Embryonic facial prominence (tissue), 1 donor: Measurements from ENCODE around the gene DNAI4.
"Not testable (repeated sequence)": the region's sequence is repeated elsewhere in the genome, so short reads cannot be mapped to it uniquely, and the experiment has no call there.

Experiments used
- DNase-seq: peaks from one replicate; pipeline ENCODE4 v3.0.0-alpha.2; 2016; ENCODE audit errors: extremely low spot score

The DNAI4 gene

DNA sequence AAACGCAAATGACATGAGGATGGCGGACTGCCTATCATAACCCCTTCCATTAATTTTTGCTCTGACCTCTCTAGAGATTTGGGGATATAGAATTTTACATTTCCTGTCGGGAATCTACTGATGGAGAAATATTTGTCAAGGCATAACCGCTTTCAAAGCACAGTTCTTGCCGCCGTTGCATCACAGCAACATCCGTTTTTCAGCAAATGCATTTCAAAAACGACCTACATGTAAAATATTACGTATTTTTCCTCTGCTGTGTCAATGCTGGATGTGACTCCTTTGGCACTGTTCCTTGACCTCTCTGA is 5.0 kb upstream of the DNAI4 start:
- no peak for DNase-seq

DNA sequence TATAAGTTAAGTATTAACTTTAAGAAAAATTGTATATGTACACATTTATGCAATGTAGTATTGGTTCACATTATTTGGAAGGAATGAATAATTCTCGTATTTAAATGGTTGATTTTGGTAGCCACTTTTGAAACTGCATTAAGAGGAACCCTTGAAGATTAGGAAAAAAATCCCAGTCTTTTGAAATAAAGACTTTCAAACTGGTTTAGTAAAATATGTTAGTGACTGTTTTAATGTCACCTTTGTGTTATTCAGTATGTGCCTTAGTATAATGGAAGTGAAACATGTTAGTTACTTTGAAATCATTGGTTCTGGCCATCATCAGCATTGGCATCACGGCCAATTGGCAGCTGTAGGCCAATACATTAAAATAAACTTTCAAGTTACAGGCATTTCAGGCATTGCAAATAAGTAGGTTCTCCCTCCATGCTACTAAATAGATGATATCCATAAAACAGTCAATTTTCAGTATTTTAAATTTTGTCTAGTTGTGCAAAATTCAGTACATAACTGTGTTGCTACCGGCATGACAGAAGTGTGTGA is 4.6 kb upstream of the DNAI4 start:
- DNase-seq: no peak

DNA sequence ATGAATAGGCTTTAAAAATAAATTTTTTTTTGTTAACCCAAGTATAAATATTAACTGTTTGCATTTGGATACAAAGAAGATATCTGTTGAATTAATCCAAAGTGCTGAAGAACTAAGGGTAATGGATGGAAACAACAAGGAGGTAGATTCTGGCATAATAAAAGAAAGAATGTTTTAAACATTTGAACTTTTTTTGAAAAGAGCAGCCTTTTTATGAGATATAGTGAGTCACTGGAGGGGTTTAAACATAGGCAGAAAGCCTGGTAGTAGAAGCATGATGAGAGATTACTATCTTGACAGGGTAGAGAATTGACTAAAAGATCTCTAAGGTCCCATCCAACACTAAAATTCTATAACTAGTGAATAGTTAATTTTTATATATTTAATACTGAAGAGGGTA is 2.9 kb upstream of the DNAI4 start:
- DNase-seq: no peak

DNA sequence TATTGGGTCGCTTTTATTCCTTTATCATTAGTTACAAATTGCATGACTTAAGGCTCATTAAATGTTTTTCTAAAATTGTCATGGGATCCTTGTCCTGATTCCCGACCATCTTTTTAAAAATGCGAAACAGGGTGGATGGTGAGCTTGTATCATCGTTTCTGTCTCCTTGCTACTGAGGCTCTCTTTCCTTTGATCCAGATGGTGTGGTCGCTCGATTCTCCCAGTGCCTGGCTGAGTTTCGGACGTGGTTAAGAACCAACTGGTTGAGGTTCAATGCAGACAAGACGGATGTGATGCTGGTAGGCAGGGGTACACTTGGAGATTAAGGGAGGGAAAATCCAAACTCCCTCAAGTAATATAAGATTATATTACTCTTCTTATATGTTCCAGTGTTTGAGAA is 1.3 kb upstream of the DNAI4 start:
- DNase-seq: no peak

DNA sequence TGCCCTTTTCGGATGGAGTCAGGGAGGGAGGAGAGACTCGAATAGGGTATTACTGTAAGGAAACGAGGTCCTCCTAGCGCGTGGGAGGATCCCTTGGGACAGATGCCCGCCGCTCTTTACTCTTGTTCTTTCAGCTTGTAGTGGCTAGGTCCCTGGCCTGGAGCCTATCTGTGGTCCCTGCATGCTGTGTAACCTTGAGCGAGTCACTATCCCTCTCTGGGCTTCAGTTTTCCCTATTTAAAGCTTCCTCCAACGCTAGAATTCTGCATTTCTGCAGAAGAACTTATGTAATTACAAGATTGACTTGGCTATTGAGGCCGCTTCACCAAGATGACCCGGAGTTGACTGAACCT is 878 bp upstream of the DNAI4 start:
- no peak for DNase-seq

DNA sequence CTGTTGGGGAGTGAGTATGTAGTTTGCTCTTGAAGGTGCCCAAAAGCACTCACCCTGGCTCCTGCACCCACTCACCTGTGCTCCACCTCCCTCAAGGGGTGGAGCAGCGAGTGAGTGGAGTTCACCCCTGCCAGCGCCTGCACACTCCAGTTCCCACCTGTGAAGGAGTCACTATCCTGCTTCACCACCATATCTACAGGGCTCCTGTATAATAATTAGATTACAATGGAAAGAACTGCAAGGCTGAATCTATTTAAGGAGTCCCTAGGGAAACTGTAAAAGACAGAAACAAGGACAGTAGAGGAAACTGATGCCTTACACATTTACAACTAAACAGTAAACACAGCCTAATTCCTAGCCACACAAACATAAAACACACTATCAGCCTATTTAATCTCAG is 4.1 kb downstream of the DNAI4 start:
- DNase-seq: no peak

DNA sequence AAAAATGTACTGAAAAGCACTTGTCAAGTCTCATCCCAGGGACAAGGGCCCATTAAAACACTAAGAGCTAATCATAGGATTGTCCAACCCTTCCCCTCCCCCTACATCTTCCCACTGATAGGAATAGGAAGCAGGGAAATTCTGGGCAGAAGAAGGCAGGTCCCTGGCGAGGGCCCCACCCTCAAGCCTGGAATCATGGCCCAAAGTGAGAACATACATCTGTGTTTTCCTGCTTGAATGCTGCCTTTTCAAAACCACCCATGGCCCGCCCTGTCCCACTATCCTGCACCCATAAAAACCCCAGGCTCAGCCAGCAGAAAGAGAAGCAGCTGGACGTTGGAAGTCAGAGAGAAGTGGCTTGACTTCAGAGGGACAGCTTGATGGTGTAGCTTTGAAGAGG is 4.8 kb downstream of the DNAI4 start:
- DNase-seq: no peak

DNA sequence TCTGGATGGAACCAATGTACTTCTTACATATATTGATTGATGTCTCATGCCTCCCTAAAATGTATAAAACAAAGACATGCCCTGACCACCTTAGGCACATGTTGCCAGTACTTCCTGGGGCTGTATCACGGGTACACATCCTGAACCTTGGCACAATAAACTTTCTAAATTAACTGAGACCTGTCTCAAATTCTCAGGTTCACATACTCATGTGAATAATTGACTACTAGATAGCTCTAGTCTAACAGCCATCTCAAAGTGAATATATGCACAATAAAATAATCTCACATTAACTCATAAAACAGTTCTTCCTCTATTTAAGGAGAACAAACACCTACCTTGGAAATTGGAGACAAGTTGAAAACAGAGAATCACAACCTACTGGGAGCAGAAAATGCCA is 5.6 kb downstream of the DNAI4 start:
- no peak for DNase-seq

DNA sequence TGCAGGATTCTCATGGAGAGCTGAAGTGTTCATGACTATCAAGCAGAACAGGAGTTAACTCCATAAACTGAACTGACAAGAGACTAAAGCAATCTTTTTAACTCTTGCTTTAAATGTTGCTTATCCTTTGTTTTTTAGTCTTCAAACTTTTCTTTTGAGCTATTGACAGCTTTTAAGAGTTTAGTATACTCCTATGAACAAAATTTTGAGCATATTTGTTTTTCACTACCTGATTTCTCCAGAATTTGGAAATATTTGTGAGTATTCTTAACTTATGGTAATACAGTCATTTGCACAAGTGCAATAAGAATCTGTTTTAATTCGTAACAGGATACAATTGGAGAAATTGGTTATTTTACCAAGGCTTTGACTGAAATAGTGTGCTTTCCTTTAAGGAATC is 7.2 kb downstream of the DNAI4 start:
- DNase-seq: no peak

DNA sequence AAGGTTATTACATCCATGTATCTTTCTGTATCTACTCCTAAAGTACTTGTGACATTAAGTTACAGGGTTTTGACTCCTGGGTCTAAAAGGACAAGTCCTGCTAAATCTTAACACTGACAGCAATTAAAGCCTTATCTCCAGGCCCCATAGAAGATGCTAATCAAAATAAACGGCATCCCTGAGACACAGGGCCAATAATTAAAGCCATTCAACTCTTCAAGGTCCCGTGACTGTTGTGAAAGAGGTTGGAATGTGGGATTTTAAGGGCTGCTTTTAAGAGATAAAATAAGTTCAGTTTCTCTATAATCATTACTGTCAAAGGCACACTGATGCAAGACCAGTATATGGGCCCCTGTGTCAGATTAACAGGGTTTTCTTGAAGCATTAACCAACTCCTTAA is 8.3 kb downstream of the DNAI4 start:
- DNase-seq: no peak

DNA sequence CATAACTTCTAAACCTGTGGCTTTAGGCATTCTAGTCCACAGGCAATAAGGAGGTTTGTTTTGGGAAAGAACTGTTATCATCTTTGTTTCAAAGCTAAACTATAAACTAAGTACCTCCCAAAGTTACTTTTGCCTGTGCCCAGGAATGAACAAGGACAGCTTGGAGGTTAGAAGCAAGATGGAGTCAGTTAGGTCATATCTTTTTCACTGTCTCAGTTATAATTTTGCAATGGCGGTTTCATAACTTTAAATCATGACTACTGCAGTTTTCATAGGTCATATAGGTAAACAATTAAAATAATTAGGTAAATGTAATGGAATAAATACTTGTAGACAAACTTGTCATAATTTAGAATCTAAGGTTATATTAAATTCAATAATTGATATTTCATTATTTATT is 9.5 kb downstream of the DNAI4 start:
- not testable (repeated sequence) for DNase-seq

DNA sequence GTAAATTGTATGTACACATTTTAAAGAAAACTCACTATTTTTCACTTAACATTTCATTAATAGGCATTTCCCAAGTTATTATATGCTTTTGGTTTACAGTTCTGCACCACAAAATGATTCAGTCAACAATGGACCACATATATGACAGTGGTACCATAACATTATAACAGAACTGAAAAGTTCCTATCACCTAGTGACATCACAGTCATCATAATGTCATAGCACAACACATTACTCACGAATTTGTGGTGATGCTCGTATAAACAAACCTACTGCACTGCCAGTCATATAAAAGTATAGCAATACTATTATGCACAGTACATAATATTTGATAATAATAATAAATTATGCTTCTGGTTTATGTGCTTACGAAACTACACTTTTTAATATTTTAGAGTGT is 30.9 kb downstream of the DNAI4 start:
- no peak for DNase-seq

DNA sequence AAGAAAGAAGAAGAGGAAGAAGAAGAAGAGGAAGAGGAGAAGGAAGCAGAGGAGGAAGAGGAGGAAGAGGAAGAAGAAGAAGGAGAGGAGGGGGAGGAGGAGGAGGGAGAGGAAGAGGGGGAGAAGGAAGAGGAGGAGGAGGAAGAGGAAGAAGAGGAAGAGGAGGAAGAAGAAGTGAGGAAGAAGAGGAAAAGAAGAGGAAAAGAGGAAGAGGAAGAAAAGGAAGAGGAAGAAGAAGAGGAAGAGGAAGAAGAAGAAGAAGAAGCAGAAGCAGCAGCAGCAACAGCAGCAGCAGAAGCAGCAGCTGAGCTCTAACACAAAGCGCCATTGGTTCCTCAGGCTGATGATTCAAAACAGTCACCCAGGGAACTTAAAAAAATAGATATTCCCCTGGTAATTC is 34.0 kb downstream of the DNAI4 start:
- no peak for DNase-seq

DNA sequence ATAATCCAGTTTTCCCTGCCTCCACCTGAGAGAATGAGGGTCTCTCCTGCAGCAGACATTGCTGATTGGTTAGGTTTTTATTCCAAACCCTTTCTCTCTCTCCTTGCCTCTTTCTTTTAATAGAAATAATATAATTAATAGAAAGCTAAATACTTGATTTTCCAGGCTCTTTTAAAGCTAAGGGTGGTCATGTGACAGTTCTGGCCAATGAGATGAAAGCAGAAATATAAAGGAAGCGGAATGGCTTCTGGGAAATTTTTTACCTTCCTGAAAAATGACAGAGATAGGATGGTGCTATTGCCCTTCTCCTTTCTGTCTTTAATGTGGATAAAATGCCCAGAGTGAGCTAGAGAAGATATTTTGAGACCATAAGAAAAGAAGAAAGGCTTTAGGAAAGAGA is 35.6 kb downstream of the DNAI4 start:
- no peak for DNase-seq

DNA sequence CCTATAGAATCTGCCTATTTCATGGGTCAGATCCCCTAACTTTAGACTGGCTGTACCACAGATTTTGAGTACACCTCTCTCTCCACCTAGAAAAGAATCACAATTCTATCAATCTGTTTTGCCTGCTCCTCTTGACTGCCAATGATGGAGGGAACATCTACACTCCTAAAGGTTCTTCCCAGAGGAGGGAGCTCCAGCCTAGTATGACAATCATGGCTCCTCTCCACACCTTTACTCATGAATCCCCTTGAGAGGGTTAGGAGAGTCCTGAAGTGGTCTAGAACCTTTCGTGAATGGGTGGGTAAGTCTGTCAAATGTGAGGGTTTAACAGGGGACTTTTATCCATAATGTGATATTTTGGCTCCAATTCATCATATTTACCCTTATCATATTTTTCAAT is 48.0 kb downstream of the DNAI4 start:
- DNase-seq: no peak

DNA sequence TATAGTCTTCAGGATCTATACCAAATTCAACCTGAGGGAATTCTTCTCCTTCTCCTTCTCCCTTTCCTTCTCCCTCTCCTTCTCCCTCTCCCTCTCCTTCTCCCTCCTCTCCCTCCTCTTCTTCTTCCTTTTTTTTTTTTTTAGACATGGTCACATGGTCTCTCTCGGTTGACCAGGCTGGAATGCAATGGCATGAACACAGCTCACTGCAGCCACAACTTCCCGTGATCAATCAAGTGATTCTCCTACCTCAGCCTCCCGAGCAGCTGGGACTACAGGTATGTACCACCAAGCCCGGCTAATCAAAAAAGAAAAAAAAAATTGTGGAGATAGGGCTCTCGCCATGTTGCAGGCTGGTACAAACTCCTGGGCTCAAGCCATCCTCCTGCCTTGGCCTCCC is 51.5 kb downstream of the DNAI4 start:
- DNase-seq: no peak

DNA sequence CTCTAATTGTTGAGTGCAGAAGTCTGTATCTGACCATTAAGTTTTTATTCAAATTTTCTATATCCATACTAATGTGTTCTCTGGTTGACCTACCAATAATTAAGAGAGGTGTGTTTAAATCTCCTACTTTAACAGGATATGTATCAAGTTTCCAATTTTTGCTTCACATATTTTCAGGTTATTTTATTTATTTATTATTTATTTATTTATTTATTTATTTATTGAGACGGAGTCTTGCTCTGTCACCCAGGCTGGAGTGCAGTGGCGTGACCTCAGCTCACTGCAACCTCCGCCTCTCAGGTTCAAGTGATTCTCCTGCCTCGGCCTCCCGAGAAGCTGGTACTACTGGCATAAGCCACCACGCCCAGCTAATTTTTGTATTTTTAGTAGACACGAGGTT is 52.6 kb downstream of the DNAI4 start:
- DNase-seq: not testable (repeated sequence)

DNA sequence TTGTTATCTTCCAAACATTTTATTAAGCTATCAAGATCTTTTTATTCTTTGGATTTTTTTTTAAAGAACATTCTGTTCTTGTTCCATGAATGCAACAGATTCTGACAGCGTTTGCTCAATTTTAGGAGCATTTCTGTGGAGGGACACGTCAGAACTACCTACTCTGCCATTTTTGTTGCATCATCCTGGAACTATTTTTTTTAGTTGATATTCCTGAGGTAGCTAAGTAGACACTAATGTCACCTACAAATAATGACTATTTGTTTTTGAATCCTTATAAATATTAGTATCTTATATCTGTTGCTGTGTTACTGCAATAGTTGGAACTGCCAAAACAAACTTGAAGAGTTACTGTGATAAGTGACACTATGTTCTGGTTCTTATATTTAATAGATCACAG is 57.2 kb downstream of the DNAI4 start:
- DNase-seq: no peak

DNA sequence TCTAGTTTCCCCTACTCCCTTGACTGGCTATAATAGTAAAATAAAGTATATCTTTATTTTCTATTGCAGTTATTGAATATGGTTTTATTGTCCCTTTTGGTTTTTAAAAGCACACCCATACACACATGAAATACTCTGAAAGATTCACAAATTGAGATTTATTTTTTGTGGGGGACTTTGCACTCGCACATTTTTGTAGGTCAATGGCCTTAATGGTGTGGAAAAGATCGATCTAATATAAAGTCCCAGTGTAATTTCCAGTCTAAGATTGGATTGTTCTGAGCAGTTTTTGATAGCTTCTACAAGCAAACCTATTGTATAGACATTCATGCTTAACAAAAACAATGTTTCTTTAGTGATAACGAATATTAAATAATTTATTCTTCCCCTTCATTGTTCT is 64.1 kb downstream of the DNAI4 start:
- no peak for DNase-seq

DNA sequence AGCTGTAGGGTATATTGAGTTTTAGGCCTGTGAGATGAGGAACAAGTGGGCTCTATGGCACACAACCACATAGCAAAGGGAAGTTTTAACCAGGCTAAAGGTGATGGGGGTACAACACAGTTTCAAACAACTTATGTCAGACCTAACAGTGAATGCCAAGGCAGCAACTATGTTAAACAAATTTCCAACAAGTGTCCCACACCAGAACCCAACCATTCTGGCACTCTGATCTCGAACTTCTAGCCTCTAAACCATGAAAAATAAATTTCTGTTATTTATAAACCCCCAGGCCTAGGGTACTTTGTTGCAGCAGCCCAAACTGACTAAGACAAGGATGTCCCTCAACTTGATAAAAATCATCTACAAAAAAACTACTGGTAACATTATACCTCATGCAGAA is 71.3 kb downstream of the DNAI4 start:
- DNase-seq: no peak

DNA sequence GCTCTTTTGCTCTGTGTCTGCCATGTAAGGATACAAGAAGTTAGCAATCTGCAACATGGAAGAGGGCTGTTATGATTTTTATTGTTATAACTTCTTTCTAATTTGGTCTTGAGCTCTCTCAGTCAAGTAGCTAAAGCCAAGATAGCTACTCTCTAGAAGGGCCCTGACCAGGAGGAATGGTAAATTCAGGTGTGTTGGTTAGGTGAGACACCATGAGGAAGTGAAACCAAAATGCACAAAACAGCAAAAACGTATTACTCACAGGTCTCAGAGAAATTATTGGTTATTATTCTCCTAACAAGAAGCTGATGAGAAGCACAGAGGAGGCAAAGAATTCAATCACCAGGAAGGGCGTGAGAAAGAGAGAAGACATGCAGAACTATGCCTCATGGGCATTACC is 71.8 kb downstream of the DNAI4 start:
- DNase-seq: no peak

DNA sequence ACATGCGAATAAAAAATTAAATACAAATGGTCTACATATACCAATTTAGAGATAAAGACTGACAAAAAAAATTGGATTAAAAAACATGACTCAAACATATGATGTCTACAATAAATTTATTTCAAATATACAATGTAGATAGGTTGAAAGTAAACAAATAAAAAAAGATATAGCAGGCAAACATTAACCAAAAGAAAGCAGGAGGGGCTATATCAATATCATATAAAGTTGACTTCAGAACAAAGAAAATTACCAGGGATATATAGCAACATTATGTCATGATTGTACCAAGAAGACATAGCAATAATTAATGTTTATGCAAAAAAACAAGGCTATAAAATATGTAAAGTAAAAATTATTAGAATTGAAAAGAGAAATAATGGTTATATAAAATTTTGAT is 73.7 kb downstream of the DNAI4 start:
- DNase-seq: no peak

DNA sequence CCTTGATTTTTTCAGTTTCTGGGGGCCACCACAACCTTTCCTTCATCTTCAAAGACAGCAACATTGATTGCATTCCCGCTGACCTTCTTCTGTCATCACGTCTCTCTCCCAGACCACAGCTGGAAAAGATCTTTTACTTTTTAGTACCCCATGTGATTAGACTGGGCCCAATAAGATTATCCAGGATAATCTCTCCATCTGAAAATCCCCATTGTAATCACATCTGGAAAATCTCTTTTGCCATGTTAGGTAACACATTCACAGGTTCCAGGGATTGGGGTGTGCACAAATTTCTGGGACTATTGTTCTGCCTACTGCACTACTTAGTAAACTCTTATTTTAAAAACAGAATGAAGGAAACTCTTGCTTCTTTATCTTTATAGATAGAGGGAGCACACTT is 76.5 kb downstream of the DNAI4 start:
- no peak for DNase-seq

DNA sequence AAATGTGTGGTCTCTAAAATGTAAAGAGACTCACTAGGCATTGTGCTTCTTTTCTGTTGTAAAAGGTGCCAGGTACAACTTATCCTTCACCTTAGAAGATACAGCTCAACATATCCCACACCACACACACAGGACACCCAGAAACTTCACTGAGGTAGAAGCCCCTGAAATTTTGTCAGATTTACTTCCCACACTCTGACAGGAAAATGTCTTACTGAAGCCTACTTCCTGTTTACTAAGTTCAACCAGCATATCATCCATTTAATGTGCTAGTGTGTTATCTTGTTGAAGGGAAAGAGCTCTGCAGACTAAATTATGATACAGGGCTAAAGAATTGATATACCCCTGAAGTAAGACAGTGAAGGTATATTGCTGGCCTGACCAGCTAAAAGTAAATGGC is 83.7 kb downstream of the DNAI4 start:
- no peak for DNase-seq

DNA sequence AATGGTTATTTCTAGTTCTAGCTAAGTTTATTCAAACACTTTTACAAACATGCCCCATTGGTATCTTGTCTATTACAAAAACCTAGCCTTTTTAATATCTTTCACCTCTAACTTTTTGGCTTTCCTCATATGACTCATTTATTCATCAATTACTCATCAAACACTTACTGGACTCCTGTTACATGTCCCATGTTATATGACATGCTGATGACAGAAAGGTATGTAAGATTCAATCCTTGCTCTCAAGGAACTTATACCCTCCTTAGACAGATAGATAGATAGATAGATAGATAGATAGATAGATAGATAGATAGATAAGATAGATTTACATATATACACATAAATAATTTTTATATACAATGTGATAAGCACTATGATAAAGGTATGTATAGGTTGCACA is 89.7 kb downstream of the DNAI4 start:
- DNase-seq: no peak
